ENCODE data around the gene COL7A1.

DNA sequence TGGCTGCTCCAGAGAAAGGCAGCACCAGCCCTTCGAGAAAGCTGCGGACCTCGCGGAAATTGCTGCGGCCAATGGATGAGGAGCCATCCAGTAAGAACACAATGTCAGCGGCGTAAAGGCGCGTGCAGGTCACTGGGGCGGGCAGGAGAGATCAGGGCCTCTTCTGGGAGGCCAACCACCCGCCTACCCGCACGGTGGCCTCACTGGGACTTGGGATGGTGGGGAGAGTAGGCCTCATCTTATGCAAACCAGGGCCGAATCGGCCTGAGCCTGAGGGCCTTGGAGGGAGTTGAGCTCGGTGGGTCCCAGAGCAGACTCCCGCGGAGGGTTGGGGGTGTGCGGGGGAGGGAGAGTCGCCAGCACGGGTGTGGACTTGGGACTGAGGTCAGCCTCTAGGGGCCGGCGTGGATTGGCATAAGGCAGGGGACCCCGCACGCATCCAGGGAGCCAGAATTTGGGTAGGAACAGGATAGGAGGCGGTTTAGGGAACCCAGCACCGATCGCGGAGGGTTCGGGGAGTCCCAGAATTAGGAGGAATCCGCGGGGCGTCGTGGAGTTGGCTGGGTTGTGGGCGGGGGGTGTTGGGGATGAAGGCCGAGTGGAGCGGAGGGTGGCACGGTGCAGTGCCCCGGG, 596 bp downstream of the COL7A1 start:
- TF ChIP-seq, protein P1, sequence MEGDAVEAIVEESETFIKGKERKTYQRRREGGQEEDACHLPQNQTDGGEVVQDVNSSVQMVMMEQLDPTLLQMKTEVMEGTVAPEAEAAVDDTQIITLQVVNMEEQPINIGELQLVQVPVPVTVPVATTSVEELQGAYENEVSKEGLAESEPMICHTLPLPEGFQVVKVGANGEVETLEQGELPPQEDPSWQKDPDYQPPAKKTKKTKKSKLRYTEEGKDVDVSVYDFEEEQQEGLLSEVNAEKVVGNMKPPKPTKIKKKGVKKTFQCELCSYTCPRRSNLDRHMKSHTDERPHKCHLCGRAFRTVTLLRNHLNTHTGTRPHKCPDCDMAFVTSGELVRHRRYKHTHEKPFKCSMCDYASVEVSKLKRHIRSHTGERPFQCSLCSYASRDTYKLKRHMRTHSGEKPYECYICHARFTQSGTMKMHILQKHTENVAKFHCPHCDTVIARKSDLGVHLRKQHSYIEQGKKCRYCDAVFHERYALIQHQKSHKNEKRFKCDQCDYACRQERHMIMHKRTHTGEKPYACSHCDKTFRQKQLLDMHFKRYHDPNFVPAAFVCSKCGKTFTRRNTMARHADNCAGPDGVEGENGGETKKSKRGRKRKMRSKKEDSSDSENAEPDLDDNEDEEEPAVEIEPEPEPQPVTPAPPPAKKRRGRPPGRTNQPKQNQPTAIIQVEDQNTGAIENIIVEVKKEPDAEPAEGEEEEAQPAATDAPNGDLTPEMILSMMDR (IDR thresholded peaks at IDR 0.05; ENCODE audit: low read depth, low read length) = no peak
- no peak for TF ChIP-seq EZH2phosphoT487 (IDR thresholded peaks at IDR 0.05; ENCODE audit: low read depth)

Data from OCI-LY3 (cell line).